AG10803 (cell line): ENCODE data around the gene BOD1.
A peak's percentile ranks its signal among the peaks of the same experiment; 100 is the strongest.

ENCODE experiments used
- DNase-seq: peaks from one replicate; pipeline ENCODE4 v3.0.0; 2010; ENCODE audit warnings: low read depth
- H3K4me3 ChIP-seq: 2 replicates; pipeline ENCODE4 v1.5.1; 2011; ENCODE audit warnings: mild to moderate bottlenecking, low read length, control low read depth
- CTCF ChIP-seq: conservative IDR thresholded peaks from 2 replicates; pipeline ENCODE4 v1.5.1; 2011; ENCODE audit warnings: mild to moderate bottlenecking, low read length, control low read depth, inconsistent platforms

BOD1 gene

GRCh38 chr5:173577817-173578216 lies 38.6 kb downstream of the BOD1 start:
- no peak for TF ChIP-seq CTCF
- DNase-seq, result no peak
- no peak overlapping the region for H3K4me3 ChIP-seq

- DNase-seq, result no peak
- TF ChIP-seq CTCF, result no peak
- no peak overlapping the region for H3K4me3 ChIP-seq
Measured at GRCh38 chr5:173577166-173577565, 39.3 kb downstream of the BOD1 start.

- no peak for TF ChIP-seq CTCF
- no peak for DNase-seq
Measured at GRCh38 chr5:173575985-173576384, 40.5 kb downstream of the BOD1 start.

GRCh38 chr5:173574983-173575382 lies 41.5 kb downstream of the BOD1 start:
- no peak for TF ChIP-seq CTCF
- no peak for DNase-seq
- H3K4me3 ChIP-seq, result no peak overlapping the region

More at GRCh38 chr5:173575985-173576384, 40.5 kb downstream of the BOD1 start:
- H3K4me3 ChIP-seq, result no peak overlapping the region

- peak; percentile 80 for TF ChIP-seq CTCF
- DNase-seq, result peak; percentile 53
- H3K4me3 ChIP-seq, result peak overlapping the region; percentile 50
Measured at GRCh38 chr5:173573126-173573960, 43.1 kb downstream of the BOD1 start.

GRCh38 chr5:173572431-173573125 lies 43.9 kb downstream of the BOD1 start:
- DNase-seq, result peak; percentile 55
- peak overlapping the region; percentile 50 for H3K4me3 ChIP-seq
- TF ChIP-seq CTCF, result 0 out of 2 replicates have a peak, but pooled peaks have one; percentile 4
